Lung (tissue), 12 donors: ENCODE measurements around the gene SDF2L1. TPM values are rescaled to one million over a fixed set of nuclear protein-coding genes. Genes with fewer than 3 reads are reported as not detected.

Experiments
- ATAC-seq: fragments of 200-7000 bp; cut with Tn5 transposase; one replicate; pipeline ENCODE4 v1.9.1; 2020; ENCODE audit warnings: moderate number of reproducible peaks; ENCODE audit not compliant: insufficient read depth, low FRiP score
- DNase-seq, 3 donors: peaks; one replicate each; pipeline ENCODE4 v3.0.0-alpha.2; 2013 to 2017
- H3K27ac ChIP-seq, 2 donors: one replicate each; pipeline ENCODE4 v1.5.1; 2013; ENCODE audit warnings: mild to moderate bottlenecking in 2 of 2, moderate library complexity in 2 of 2, control low read depth in 1 of 2, inconsistent platforms in 1 of 2, low read depth in 1 of 2, low read length in 1 of 2
- H3K27me3 ChIP-seq, 3 donors: one replicate each; pipeline ENCODE4 v1.5.1; 2013; ENCODE audit warnings: low read length in 2 of 3; ENCODE audit not compliant: control insufficient read depth in 3 of 3, insufficient read depth in 3 of 3
- H3K36me3 ChIP-seq, 4 donors: one replicate each; pipeline ENCODE4 v1.5.1; 2013; ENCODE audit warnings: low read length in 4 of 4, mild to moderate bottlenecking in 1 of 4, moderate library complexity in 1 of 4; ENCODE audit not compliant: control insufficient read depth in 4 of 4, insufficient read depth in 4 of 4
- H3K4me1 ChIP-seq, 5 donors: one replicate each; pipeline ENCODE4 v1.5.1; 2013; ENCODE audit warnings: low read length in 5 of 5, mild to moderate bottlenecking in 2 of 5, moderate library complexity in 1 of 5; ENCODE audit not compliant: control insufficient read depth in 5 of 5, insufficient read depth in 5 of 5
- H3K4me3 ChIP-seq: one replicate; pipeline ENCODE4 v1.5.1; 2013; ENCODE audit warnings: mild to moderate bottlenecking, control low read depth, moderate library complexity
- H3K9ac ChIP-seq, 2 donors: one replicate each; pipeline ENCODE4 v1.5.1; 2013; ENCODE audit warnings: low read length in 2 of 2, control low read depth in 1 of 2; ENCODE audit not compliant: insufficient read depth in 1 of 2
- H3K9me3 ChIP-seq, 4 donors: one replicate each; pipeline ENCODE4 v1.5.1; 2013; ENCODE audit warnings: low read length in 3 of 4, mild to moderate bottlenecking in 1 of 4, moderate library complexity in 1 of 4; ENCODE audit not compliant: control insufficient read depth in 4 of 4, insufficient read depth in 3 of 4
- WGBS, 2 donors: extraction: QIAGEN DNeasy Blood & Tissue Kit; methylation state at CpG; one replicate each; pipeline ENCODE4 v1.1.7; 2013; 5-methylcytosine and 5-hydroxymethylcytosine counted together
- polyA plus RNA-seq, 2 donors: library from polyadenylated mRNA; stranded (reverse); fragments of 200-250 nt; gene quantifications; one replicate each; pipeline ENCODE4 v1.2.1, GENCODE V29; 2013
- total RNA-seq, 2 donors: library from RNA; depleted of rRNA in 1 of 2; stranded (reverse); fragments of >200 nt in 1 of 2; gene quantifications; one replicate each; pipeline ENCODE4 v1.2.1, GENCODE V29; 2014 to 2021
- TF ChIP-seq, protein P1 (sequence below): IDR thresholded peaks from 2 replicates; pipeline ENCODE4 v1.5.1; 2012; ENCODE audit warnings: mild to moderate bottlenecking; ENCODE audit errors: control extremely low read depth, extremely low read depth
- donor health status: control.
- donor health status: control.
- donor health status: Bipolar disorder and iron deficiency.
- donor health status: healthy.
- donor health status: DM: yes; HTN: yes; CAD: no.

SDF2L1 gene
- total and polyA plus RNA-seq, 4 donors, result 7.3 to 200 (median 78.1) TPM

DNA sequence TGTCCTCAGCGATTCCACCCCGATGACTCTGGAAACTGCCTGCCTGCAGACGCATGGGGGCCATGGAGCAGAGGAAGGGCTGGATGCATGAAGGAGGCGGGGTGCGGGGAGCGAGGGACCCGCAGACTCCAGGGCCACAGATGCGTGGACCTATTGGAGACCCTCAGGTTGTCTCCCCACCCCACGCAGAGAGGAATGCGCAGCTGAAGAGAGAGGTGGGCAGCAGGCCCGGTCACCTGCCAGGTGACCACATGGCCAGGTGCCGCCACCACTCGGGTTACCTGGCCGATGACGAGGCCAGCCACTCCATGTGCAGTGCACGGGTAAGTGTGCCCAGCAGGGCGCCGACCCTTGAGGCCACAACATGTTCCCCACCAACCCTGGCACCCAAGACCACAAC, 9.2 kb upstream of the SDF2L1 start:
- DNase-seq, result no peak

DNA sequence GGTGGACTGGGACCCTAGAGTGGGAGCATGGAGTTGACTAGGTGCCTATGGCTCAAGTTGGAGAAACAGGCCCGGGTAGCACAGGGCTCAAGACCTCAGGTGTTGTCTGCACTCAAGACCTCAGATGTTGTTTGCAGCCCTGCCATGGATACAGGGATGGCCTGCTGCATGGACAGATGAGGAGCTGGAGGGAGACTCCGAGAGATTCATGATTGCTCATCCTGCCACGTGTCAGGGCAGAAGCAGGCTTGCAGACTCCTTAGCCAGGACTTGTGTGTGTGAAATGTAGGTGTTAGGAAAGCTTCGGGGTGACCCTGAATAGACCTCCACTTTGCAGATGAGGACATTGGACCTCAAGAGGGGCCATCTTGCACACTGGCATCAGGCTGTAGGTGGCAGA, 8.6 kb upstream of the SDF2L1 start:
- Histone ChIP-seq H3K36me3 (no peaks in the 10 kb centered on the region), H3K9ac (no peak overlapping the region), H3K27me3 (no peaks in the 10 kb centered on the region), H3K9me3 (no peaks in the 10 kb centered on the region), H3K27ac (no peak overlapping the region), H3K4me3 (no peak overlapping the region), H3K4me1 (peaks cover 0 to 7% (median 4%) of the 10 kb centered on the region in 5 donors)
- 94 to 99% methylated on average over 4 of the region's 4 CpGs for WGBS, 2 donors
- TF ChIP-seq, protein P1, sequence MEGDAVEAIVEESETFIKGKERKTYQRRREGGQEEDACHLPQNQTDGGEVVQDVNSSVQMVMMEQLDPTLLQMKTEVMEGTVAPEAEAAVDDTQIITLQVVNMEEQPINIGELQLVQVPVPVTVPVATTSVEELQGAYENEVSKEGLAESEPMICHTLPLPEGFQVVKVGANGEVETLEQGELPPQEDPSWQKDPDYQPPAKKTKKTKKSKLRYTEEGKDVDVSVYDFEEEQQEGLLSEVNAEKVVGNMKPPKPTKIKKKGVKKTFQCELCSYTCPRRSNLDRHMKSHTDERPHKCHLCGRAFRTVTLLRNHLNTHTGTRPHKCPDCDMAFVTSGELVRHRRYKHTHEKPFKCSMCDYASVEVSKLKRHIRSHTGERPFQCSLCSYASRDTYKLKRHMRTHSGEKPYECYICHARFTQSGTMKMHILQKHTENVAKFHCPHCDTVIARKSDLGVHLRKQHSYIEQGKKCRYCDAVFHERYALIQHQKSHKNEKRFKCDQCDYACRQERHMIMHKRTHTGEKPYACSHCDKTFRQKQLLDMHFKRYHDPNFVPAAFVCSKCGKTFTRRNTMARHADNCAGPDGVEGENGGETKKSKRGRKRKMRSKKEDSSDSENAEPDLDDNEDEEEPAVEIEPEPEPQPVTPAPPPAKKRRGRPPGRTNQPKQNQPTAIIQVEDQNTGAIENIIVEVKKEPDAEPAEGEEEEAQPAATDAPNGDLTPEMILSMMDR, result no peak
- no peak for ATAC-seq
- DNase-seq, result no peak

More for the DNA sequence above, 9.2 kb upstream of the SDF2L1 start:
- Histone ChIP-seq H3K4me1 (peaks cover 0 to 8% (median 4%) of the 10 kb centered on the region in 5 donors), H3K9me3 (no peaks in the 10 kb centered on the region), H3K27me3 (no peaks in the 10 kb centered on the region), H3K27ac (no peak overlapping the region), H3K36me3 (no peaks in the 10 kb centered on the region), H3K4me3 (no peak overlapping the region), H3K9ac (no peak overlapping the region)
- TF ChIP-seq, protein P1, result no peak
- whole genome bisulfite sequencing, 2 donors, result 87 to 96% methylated on average over 18 of the region's 18 CpGs
- ATAC-seq, result no peak

DNA sequence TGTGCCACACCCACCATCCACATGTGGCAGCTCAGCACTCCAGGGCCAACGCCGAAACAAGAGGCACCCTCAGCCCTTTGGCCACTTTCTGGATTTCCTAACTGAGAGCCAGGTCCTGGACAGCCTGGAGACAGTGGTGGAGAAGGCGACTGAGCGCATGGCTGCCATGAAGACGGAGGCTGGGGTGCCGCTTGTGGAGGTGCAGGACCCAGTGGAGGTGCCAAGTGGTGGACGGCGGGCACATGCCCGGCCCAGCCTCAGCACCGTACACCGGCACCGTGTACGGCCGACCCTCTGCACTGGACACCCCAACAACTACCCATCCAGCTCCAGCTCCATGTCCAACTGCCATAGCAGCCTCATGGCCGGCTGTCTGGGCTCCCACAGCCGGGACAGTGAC, 8.0 kb upstream of the SDF2L1 start:
- 94 to 99% methylated on average over 10 to 16 of the region's 16 CpGs for WGBS, 2 donors
- H3K4me1 ChIP-seq, result peaks cover 0 to 2% (median under 1%) of the 10 kb centered on the region in 5 donors
- DNase-seq (no peak), ATAC-seq (no peak)
- TF ChIP-seq, protein P1, result no peak
- H3K36me3 ChIP-seq, result no peaks in the 10 kb centered on the region
- no peaks in the 10 kb centered on the region for H3K9me3 ChIP-seq
- no peak overlapping the region for H3K4me3 ChIP-seq
- H3K9ac ChIP-seq, result no peak overlapping the region
- H3K27me3 ChIP-seq, result no peaks in the 10 kb centered on the region
- no peak overlapping the region for H3K27ac ChIP-seq

DNA sequence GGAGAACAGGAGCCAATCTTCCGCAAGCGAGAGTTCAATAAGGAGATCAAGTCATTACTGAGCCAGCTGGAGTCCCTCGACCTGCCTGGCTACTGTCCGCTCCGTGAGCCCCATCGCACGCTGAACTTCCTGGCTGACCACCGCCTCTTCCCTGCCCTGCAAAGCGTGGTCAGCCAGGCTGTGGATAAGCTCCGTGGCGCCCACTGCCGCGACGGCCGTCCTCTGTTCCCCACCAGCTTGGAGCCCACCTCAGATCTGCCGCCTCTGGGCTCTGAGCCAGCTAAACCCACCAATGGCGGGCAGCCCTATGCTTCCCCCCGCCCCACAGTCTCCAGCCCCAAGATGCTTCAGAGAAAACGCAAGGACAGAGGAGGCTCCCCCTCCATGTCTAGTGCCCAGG, 7.3 kb upstream of the SDF2L1 start:
- no peak overlapping the region for H3K4me3 ChIP-seq
- no peaks in the 10 kb centered on the region for H3K36me3 ChIP-seq
- no peaks in the 10 kb centered on the region for H3K27me3 ChIP-seq
- TF ChIP-seq, protein P1, result no peak
- no peak overlapping the region for H3K9ac ChIP-seq
- H3K27ac ChIP-seq, result no peak overlapping the region
- DNase-seq (no peak), ATAC-seq (no peak)
- H3K9me3 ChIP-seq, result no peaks in the 10 kb centered on the region
- H3K4me1 ChIP-seq, result no peaks in the 10 kb centered on the region
- WGBS, 2 donors, result 86 to 87% methylated on average over 19 of the region's 19 CpGs
